Lower leg skin (tissue), 4 donors: ENCODE measurements around the gene KRI1. TPM values are rescaled to one million over a fixed set of nuclear protein-coding genes. Genes with fewer than 3 reads are reported as not detected.

Experiments
- DNase-seq, 2 donors: peaks; one replicate each; pipeline ENCODE4 v3.0.0-alpha.2; 2019; ENCODE audit warnings: low spot score in 2 of 2
- H3K4me3 ChIP-seq: fragments of 200-600 bp; sonication (generic); 2 replicates; pipeline ENCODE4 v1.5.1; 2017; ENCODE audit warnings: mild to moderate bottlenecking, low read depth; ENCODE audit not compliant: poor library complexity, severe bottlenecking
- POLR2A ChIP-seq, 2 donors: fragments of 450-650 bp; IDR thresholded peaks; one replicate each; pipeline ENCODE4 v1.6.1; 2016 to 2017; ENCODE audit warnings: antibody characterized with exemption in 2 of 2, mild to moderate bottlenecking in 1 of 2, moderate library complexity in 1 of 2
- WGBS, 2 donors: methylation state at CpG; one replicate each; pipeline ENCODE4 v1.1.5; 2018; 5-methylcytosine and 5-hydroxymethylcytosine counted together
- intact Hi-C: fragments of 100-400 bp; cut with DNase I; formaldehyde crosslinking; loops from one replicate; pipeline ENCODE4 v1.15.0; 2023; ENCODE audit warnings: low total_unique reads
- total RNA-seq, 4 donors: library from RNA; depleted of rRNA; stranded (reverse); fragments of >200 nt; gene quantifications; one replicate each; pipeline ENCODE4 v1.1.0, GENCODE V29; 2016
- TF ChIP-seq, protein P1 (sequence below), 3 donors: fragments of 450-650 bp; IDR thresholded peaks; one replicate each; pipeline ENCODE4 v1.5.1; 2016; ENCODE audit warnings: antibody characterized with exemption in 3 of 3, mild to moderate bottlenecking in 3 of 3, moderate library complexity in 2 of 3

The KRI1 gene
- total RNA-seq, 4 donors from 2014 or later: 23.8 to 59.3 (median 29.4) TPM

DNA sequence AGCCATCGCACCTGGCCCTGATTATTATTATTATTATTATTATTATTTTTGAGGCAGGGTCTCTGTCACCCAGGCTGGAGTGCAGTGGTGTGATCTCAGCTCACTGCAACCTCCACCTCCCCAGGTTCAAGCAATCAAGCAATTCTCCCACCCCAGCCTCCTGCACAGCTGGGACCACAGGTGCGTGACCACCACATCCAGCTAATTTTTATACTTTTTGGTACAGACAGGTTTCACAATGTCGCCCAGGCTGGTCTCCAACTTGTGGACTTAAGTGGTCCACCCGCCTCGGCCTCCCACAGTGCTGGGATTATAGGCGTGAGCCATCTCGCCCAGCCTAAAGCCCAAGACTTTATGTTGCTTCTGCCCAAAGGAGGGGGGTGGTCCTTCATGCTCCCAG is 27.3 kb upstream of the KRI1 start:
- no peak overlapping the region for H3K4me3 ChIP-seq
- 88 to 89% methylated on average over 7 of the region's 7 CpGs for WGBS, 2 donors
- DNase-seq: no peak
- intact Hi-C loops: no loop called here
- TF ChIP-seq, protein P1, sequence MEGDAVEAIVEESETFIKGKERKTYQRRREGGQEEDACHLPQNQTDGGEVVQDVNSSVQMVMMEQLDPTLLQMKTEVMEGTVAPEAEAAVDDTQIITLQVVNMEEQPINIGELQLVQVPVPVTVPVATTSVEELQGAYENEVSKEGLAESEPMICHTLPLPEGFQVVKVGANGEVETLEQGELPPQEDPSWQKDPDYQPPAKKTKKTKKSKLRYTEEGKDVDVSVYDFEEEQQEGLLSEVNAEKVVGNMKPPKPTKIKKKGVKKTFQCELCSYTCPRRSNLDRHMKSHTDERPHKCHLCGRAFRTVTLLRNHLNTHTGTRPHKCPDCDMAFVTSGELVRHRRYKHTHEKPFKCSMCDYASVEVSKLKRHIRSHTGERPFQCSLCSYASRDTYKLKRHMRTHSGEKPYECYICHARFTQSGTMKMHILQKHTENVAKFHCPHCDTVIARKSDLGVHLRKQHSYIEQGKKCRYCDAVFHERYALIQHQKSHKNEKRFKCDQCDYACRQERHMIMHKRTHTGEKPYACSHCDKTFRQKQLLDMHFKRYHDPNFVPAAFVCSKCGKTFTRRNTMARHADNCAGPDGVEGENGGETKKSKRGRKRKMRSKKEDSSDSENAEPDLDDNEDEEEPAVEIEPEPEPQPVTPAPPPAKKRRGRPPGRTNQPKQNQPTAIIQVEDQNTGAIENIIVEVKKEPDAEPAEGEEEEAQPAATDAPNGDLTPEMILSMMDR (IDR thresholded peaks at IDR 0.05): no peak
- no peak for TF ChIP-seq POLR2A (IDR thresholded peaks at IDR 0.05)

DNA sequence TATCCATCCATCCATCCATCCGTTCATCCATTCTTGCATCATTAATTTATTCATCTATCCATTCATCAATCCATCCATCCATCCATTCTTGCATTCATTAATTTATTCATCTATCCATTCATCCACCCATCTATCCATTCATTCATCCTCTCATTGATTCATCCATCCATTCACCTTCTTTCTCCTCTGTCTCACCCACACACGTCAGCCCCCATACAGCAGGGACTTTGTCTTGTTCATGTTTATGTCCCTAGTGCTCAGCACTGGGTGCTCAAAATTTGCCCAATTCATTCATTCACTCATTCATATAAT is 22.0 kb upstream of the KRI1 start:
- H3K4me3 ChIP-seq: no peak overlapping the region
- no peak for TF ChIP-seq POLR2A (IDR thresholded peaks at IDR 0.05)
- TF ChIP-seq, protein P1 (IDR thresholded peaks at IDR 0.05): no peak
- DNase-seq: no peak
- intact Hi-C loops: no loop called here
- 93 to 96% methylated on average over 2 of the region's 2 CpGs for WGBS, 2 donors

DNA sequence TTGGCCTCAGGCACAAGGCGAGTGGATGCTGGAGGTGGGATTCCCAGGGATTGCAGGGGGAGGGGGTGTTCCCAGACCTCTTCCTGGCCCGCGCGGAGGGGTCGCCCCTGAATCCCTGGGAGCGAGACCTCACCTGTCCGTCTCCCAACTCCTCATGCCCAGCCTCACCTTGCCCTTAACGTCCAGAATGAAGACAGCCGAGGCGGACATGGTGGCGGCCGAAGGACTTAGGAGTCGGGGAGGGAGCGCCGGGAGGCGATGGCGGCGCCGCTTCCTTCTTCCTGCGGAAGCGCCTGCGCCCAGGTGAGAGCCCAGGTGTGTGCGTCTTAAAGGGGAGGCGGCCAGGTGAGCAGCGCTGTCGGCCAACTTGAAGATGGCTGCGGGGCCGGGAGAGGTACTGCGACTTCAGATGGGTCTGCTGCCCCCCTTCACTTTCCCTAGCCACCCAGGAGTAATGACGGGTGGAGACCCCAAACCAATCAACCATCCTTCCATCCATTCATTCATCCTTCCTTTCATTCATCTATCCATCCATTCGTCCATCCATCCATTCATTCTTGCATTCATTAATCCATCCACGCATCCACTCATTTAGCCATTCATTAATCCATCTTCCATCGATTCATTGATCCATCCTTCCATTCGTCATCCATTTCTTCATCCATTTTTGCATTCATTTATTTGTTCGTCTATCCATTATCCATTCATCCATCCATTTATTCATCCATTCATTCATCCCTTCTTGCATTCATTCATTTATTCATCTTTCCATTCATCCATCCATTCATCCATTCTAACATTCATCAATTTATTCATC is 21.4 kb upstream of the KRI1 start, which contains the start of gene AP1M2:
AP1M2 (minus strand) TSS at position 291 of the 817 bp plus-strand sequence; CDS start at position 210, 81 bp downstream.
- intact Hi-C loops: no loop called here
- no peak for DNase-seq
- peak within 1 kb of the TSS; percentile 28 for H3K4me3 ChIP-seq
- TF ChIP-seq, protein P1 (IDR thresholded peaks at IDR 0.05): no peak
- 19 to 26% methylated on average over 23 to 27 of the region's 35 CpGs for WGBS, 2 donors

DNA sequence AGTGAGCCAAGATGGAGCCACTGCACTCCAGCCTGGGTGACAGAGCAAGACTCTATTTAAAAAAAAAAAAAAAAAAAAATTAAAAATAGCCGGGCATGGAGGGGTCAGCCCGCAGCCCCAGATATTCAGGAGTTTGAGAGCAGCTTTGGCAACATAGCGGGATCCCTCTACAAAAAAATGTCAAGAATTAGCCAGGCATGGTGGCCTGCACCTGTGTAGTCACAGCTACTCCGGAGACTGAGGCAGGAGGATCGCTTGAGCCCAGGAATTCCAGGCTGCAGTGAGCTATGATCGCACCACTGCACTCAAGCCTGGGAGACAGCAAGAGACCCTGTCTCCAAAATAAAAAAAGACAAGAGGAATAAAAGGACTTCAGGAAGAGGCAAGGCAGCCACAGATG is 20.6 kb upstream of the KRI1 start:
- TF ChIP-seq, protein P1 (IDR thresholded peaks at IDR 0.05): no peak
- TF ChIP-seq POLR2A (IDR thresholded peaks at IDR 0.05): no peak
- WGBS, 2 donors: 61% methylated on average over 6 of the region's 6 CpGs

DNA sequence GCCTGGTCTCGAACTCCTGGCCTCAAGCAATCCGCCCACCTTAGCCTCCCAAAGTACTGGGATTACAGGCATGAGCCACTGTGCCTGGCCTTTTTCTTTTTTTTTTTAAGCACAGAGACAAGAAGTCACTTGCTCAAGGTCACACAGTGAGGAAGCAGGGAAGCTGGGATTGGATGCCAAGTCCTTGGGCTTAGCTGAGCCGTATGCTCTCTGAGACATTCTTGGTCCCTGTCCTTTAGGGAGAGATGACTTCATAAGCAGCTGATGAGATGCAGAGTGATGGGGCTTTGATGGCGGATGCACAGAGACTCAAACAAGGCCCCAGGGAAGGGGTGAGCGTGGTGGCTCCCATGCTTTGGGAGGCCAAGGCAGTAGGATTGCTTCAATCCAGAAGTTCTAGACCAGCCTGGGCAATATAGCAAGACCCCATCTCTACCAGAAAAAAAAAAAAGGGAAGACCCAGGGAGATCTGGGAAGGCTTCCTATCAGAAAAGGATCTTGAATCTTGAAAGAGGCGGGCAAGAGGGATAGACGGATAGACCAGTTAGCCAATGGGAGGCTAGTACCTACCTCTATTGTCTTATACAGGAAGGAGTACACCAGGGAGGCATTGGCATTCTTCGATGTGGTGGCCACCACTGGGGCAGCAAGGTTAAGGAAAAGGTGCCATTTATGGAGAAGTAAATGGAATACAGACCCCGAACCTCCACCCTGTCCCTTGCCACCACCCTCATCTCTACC is 17.4 kb upstream of the KRI1 start:
- no peak for DNase-seq
- WGBS, 2 donors: 84% methylated on average over 9 of the region's 9 CpGs
- no peak overlapping the region for H3K4me3 ChIP-seq
- intact Hi-C loops: loop anchor here (2.0 to 5.0 kb wide), 2 partner anchors 62 to 114 kb away; no protein-coding TSS in a partner anchor
- TF ChIP-seq POLR2A (IDR thresholded peaks at IDR 0.05): no peak
- TF ChIP-seq, protein P1 (IDR thresholded peaks at IDR 0.05): no peak

More for the DNA sequence above, 20.6 kb upstream of the KRI1 start:
- intact Hi-C loops: no loop called here
- no peak overlapping the region for H3K4me3 ChIP-seq
- DNase-seq: no peak
